Pons (tissue), 1 donor: ENCODE measurements around the gene ATXN1L.
"Not testable (repeated sequence)": the region's sequence is repeated elsewhere in the genome, so short reads cannot be mapped to it uniquely, and the experiment has no call there.

Experiments used
- DNase-seq: peaks from one replicate; pipeline ENCODE4 v3.0.0-alpha.2; 2016; ENCODE audit warnings: low spot score

The ATXN1L gene

GRCh38 chr16:71894229-71894920 is 48.6 kb downstream of the ATXN1L start:
- peak; percentile 70 for DNase-seq

- DNase-seq: peak; percentile 96
Observed at GRCh38 chr16:71894921-71895678, 49.3 kb downstream of the ATXN1L start, which contains the start of gene IST1. IST1 (plus strand) TSS chr16:71895531; CDS start chr16:71915641, 20,110 bp downstream.

- no peak for DNase-seq
Observed at GRCh38 chr16:71895679-71896365, 50.0 kb downstream of the ATXN1L start.

GRCh38 chr16:71896764-71897368 is 51.1 kb downstream of the ATXN1L start:
- no peak for DNase-seq

GRCh38 chr16:71899171-71899570 is 53.4 kb downstream of the ATXN1L start:
- DNase-seq: no peak

- DNase-seq: no peak
Observed at GRCh38 chr16:71902656-71903365, 57.0 kb downstream of the ATXN1L start.

GRCh38 chr16:71903608-71904007 is 57.8 kb downstream of the ATXN1L start:
- DNase-seq: no peak

GRCh38 chr16:71904239-71904638 is 58.5 kb downstream of the ATXN1L start:
- DNase-seq: no peak

- DNase-seq: not testable (repeated sequence)
Observed at GRCh38 chr16:71905765-71906164, 60.0 kb downstream of the ATXN1L start.
